Measurements from ENCODE around the gene LRRC40. TPM values are rescaled to one million over a fixed set of nuclear protein-coding genes. Genes with fewer than 3 reads are reported as not detected.

The LRRC40 gene
- polyA plus RNA-seq, 1 donor from 2014 or later = 107 TPM

- Histone ChIP-seq H3F3A (ENCODE audit: insufficient read depth, low read length, poor library complexity, severe bottlenecking) (no peaks in the 10 kb centered on the region), H3K9me3 (ENCODE audit: low read length) (no peaks in the 10 kb centered on the region), H3K9me2 (ENCODE audit: insufficient read depth, low read length) (no peaks in the 10 kb centered on the region), H3K9ac (ENCODE audit: low read length) (no peak overlapping the region), H3K36me3 (ENCODE audit: insufficient read depth, low read length) (peaks cover 16% of the 10 kb centered on the region), H3K4me2 (ENCODE audit: low read length) (no peak overlapping the region), H3K4me3 (ENCODE audit: low read length) (no peak overlapping the region), H3K79me2 (replicated peaks; ENCODE audit: insufficient read depth, low read length) (no peaks in the 10 kb centered on the region), H3K27ac (ENCODE audit: low read length) (no peak overlapping the region), H2AFZ (ENCODE audit: low read depth, low read length) (no peak overlapping the region), H4K20me1 (ENCODE audit: insufficient read depth) (no peaks in the 10 kb centered on the region), H3K27me3 (ENCODE audit: insufficient read depth, low read depth, low read length) (no peaks in the 10 kb centered on the region)
- TF ChIP-seq POLR2AphosphoS5 (IDR thresholded peaks at IDR 0.05) (no peak), REST (IDR thresholded peaks at IDR 0.05; ENCODE audit: borderline replicate concordance) (no peak), EZH2 (IDR thresholded peaks at IDR 0.05; ENCODE audit: borderline replicate concordance, insufficient read depth, low read length, poor library complexity, severe bottlenecking) (no peak), RAD21 (conservative IDR thresholded peaks at IDR 0.05) (no peak), SMC3 (conservative IDR thresholded peaks at IDR 0.05; ENCODE audit: poor library complexity) (no peak), CTCF (IDR thresholded peaks at IDR 0.05; ENCODE audit: poor library complexity, severe bottlenecking) (no peak), TAF1 (IDR thresholded peaks at IDR 0.05; ENCODE audit: low read depth) (no peak), EP300 (conservative IDR thresholded peaks at IDR 0.05; ENCODE audit: poor library complexity, severe bottlenecking) (no peak), MXI1 (conservative IDR thresholded peaks at IDR 0.05; ENCODE audit: poor library complexity, severe bottlenecking) (no peak)
Measured at GRCh38 chr1:70150444-70150843, 54.9 kb downstream of the LRRC40 start.

GRCh38 chr1:70146488-70146887 is 58.9 kb downstream of the LRRC40 start:
- H3F3A ChIP-seq (ENCODE audit: insufficient read depth, low read length, poor library complexity, severe bottlenecking) = no peaks in the 10 kb centered on the region
- H3K79me2 ChIP-seq (replicated peaks; ENCODE audit: insufficient read depth, low read length) = no peaks in the 10 kb centered on the region
- no peak overlapping the region for H3K27ac ChIP-seq (ENCODE audit: low read length)
- no peaks in the 10 kb centered on the region for H3K9me2 ChIP-seq (ENCODE audit: insufficient read depth, low read length)
- TF ChIP-seq POLR2AphosphoS5 (IDR thresholded peaks at IDR 0.05) (no peak), CTCF (IDR thresholded peaks at IDR 0.05; ENCODE audit: poor library complexity, severe bottlenecking) (no peak), TAF1 (IDR thresholded peaks at IDR 0.05; ENCODE audit: low read depth) (no peak), REST (IDR thresholded peaks at IDR 0.05; ENCODE audit: borderline replicate concordance) (no peak), EZH2 (IDR thresholded peaks at IDR 0.05; ENCODE audit: borderline replicate concordance, insufficient read depth, low read length, poor library complexity, severe bottlenecking) (no peak), SMC3 (conservative IDR thresholded peaks at IDR 0.05; ENCODE audit: poor library complexity) (no peak), RAD21 (conservative IDR thresholded peaks at IDR 0.05) (no peak), EP300 (conservative IDR thresholded peaks at IDR 0.05; ENCODE audit: poor library complexity, severe bottlenecking) (no peak), MXI1 (conservative IDR thresholded peaks at IDR 0.05; ENCODE audit: poor library complexity, severe bottlenecking) (no peak)
- no peak overlapping the region for H3K4me3 ChIP-seq (ENCODE audit: low read length)
- no peaks in the 10 kb centered on the region for H4K20me1 ChIP-seq (ENCODE audit: insufficient read depth)
- peaks cover 16% of the 10 kb centered on the region for H3K36me3 ChIP-seq (ENCODE audit: insufficient read depth, low read length)
- no peak overlapping the region for H2AFZ ChIP-seq (ENCODE audit: low read depth, low read length)
- H3K4me2 ChIP-seq (ENCODE audit: low read length) = no peak overlapping the region
- no peaks in the 10 kb centered on the region for H3K27me3 ChIP-seq (ENCODE audit: insufficient read depth, low read depth, low read length)
- H3K9ac ChIP-seq (ENCODE audit: low read length) = no peak overlapping the region
- H3K9me3 ChIP-seq (ENCODE audit: low read length) = no peaks in the 10 kb centered on the region

All from neural cell (in vitro differentiated cells).